Inferior parietal cortex (tissue), 1 donor: ENCODE measurements around the gene CLIC5.

ENCODE experiments used
- DNase-seq: peaks from one replicate; pipeline ENCODE4 v3.0.0-alpha.2; 2016; ENCODE audit errors: extremely low spot score

The CLIC5 gene

DNA sequence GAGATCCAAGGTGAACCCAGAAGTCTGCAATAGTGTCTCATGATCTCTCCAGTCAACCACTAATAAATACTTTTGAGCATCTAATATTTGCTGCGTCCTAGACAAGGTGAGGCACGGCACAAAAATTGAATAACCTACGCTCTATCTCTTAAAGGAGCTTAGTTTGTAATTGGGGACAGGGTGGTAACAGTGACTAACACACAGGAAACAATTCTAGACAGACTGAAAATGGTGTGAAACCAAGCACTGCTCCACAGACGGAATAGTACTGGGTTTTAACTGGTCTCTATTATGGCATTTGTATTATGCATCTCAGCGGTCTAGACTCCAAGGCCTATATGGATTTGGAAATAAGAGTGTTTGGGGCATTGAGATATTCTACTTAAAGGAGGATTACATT, 120.1 kb downstream of the CLIC5 start:
- DNase-seq: no peak

DNA sequence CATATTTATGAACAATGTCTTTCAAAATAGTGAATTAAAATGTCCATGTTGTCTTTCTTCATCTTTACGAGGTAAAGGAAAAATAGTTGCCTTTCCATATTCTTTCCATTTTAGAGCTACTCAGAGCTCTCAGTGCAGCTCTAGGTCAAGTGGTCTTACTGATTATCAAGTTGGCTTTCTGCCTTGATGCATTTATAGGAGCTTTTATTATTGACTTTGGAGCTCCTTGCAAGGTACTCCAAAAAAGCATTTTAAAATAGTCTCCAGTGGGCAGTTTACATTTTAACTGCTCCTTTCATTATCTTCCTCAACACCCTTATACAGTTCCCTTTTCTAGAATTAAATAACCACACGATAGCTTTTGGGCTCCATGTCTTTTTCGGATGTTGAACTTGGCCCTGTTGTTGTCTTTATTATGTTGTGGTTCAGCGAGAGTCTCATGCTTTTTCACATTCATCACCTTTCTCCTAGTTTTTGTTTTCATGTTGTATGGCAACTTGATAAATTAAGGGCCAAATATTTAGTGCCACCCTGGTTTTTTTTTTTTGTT, 122.9 kb downstream of the CLIC5 start:
- no peak for DNase-seq

DNA sequence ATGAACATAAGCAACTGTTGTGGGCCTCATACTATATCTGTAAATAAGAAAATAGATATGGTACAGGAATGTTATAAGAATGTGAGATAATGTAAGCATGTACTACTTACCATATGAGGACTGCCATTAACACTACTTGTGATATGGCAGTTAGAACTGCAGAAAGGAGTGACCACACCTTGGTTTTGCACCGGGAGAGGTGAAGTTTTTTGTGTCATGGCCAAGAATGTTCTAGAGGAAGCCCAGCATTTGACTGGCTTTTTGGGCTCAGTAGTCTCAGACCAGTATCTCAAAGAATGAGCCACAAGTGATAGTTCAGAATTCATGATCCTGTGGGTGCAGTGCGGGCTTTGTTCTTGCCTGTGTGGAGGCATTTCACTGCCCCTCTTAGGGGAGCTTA, 123.5 kb downstream of the CLIC5 start:
- DNase-seq: no peak

DNA sequence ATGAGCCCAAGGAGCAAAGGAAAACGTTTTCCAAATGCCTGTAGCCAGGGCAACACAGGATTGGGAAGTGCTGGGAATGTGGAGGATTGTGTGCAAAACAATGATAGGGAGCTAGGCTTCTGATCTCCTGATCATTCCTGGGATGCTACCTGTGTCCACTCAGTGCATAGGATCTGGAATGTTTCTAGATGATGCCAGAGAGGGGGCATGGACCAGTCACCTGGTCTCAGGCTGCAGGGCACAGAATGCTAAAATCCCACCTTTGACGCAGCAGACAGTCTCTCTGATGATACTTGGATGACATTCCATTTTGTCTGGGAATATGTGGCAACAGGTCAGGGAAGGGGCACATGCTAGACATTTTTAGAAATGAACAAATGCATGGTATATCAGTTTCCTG, 128.9 kb downstream of the CLIC5 start:
- no peak for DNase-seq

DNA sequence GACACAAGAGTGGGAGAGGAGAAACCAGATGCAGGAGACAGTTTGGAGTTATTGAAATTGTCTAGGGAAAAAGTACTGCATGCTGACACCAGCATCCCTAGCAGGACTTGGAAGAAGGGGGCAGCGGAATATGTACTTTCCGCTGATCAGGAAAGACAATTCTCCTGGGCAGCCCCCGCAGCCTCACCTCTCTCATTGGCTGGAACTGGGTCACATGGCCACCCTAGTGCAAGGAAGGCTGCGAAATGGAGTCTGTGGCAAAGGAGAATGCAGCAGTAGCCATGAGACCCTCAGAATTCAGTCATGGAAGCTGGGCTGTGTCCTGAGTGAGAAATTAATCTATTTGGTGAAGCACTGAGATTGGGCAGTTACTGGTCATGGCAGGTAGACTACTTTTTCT, 131.3 kb downstream of the CLIC5 start:
- no peak for DNase-seq

DNA sequence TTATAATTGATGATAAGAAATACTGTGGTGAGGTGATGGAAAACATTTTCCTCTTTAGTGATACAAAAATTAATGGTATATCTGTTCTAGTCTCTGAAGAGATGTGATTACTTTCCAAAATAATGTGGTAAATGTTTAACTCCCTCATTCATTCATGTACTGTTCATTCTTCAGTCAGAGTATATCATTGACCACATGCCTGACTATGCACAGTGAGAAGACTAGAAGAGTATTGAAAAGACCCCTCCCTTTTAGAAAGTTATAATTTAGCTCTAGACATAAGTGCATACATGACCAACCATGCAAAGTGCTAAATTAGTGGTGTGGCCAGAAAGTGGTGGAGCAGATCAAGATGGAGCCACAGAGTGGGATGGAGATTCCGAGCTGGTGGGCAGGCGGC, 133.0 kb downstream of the CLIC5 start:
- DNase-seq: no peak

DNA sequence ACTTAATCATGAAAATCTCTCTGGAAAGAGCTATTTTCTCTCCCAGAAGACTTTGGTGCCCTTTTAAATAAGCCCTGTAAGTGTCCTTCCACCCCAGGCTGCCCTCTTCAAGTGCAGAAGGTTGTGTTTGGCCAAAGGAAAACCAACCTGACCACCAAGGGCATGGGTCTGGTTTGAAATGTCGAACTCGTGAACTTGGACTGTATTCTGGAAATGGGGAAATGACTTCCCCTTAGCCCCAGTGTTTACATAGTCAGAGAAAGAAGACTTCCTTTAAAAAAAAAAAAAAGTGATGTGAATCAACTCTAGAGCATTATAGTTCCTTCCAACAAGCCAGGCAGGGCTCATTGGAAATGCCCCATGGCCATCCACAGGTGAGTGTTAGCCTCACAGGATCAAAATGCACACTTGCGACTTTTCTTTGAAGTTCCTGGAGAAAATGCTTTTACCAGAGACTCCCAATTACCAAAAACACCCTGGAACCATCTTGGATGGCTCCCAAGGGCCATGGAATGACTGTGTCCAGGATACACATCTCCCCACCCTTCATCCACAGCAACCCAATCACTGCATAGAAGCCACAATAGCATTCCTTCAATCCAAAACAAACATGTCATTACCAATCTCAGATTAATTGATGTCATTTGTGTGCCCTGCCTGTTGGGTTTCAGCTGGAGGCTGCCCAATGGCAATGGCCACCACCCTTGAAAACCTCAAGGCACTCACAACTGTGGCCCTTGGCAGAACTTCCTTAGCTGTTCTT, 133.8 kb downstream of the CLIC5 start:
- DNase-seq: no peak

DNA sequence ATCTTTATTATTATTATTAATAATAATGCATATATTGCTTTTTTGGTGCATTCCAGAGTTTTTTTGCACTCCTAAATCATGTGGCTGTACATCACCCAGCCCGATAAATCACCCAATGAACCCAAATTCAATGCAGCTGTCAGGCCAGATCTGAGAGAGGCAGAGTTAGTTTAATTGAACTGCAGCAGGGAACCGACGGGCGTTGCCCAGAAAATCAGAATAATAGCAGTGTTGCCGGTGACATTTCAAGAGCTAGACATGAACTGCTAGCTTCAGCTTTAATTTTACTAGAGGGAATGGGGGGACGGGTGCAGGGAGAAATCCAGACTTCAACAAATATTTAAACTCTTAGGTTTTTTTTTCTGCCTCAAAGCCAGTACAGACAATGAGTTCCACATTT, 135.0 kb downstream of the CLIC5 start:
- DNase-seq: no peak

DNA sequence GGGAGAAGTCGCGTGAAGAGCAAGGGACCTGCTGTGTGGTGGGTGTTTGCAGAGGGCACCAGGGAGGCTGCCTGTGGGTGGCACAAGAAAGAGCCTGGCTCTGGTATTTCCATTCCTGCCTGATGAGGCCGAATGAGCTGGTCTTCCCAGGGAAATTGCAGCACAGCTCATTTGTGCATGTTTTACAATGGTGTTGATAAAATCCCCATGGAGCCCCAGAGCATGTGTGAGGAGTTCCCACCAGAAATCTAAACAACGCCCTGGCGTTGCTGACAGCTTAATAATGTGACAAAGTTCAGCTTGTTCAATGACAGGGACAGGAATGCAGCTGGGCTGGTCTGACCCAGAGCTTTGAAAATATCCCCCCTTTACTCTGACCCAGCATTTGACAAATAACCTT, 135.5 kb downstream of the CLIC5 start:
- no peak for DNase-seq

DNA sequence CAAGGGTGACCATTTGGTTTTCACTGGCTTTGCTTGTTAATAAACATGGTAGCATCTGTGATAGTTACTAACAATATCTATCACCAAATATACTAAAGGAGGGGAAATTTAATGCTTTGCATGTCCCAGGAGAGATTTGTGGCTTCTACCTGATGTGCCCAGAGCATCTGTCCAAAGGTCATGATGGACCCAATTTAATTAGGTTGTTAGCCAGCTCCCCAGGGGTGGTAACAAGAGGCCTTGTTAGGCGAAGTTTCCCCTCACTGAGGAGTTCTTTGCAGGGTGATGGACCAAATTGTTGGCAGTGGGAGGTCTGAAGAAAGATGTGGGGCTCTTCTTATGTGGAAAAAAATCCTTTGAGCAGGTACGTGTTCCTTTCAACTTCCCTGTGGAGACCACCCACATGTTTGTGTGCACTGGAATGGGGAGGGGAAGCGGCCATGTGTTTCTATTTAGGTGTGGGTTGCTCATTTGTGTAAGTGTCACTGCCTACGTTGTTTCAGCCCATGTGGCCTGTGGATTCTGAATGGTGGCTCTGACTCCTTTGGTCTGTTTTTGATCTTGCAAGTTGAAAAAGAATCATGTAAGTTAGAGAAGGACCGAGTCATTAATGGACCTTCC, 137.6 kb downstream of the CLIC5 start:
- DNase-seq: no peak

DNA sequence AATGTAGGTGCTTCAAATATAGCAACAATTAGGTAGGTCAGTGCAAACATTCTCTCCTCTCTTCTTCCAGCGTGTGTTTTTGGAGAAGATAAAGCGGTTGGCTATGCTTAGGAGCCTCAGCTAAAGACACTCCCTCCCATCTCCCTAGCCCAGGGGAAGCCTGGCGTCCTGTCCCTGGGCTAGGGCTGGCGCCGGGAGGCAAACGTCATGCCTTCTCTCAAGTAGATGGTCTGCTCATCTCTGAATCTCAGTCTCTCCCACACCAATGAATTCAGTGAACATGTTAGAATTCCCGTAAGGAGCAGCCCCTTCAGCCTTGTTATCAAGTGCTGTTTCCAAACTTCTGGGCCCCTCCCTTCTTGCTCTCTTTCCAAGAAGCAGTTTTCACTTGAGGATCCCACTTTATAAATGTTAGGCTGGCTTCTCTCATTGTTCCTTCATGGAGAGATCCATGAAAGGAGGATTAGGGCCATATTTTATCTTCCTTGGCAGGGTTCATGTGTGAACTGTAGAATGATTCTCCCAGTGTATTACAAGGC, 142.8 kb downstream of the CLIC5 start:
- DNase-seq: no peak

DNA sequence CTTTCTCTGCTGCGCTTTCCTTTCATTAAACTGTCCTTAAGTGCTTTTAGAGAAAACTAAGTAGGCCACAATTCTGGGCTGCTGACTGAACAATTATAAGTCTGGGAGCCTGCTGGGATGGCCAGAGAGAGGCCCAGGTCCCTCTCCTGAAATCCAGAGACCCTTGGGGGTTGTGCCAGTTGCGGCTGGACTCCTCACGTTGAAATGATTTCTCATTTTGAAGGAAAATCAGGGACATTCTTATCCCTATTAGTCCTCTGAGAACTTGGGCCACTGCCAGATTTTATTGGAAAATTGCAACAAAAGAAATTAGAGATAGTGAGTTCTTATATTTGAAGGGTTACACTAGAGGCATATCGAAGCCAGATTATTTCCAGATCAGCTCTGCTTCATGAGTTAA, 145.1 kb downstream of the CLIC5 start:
- no peak for DNase-seq

DNA sequence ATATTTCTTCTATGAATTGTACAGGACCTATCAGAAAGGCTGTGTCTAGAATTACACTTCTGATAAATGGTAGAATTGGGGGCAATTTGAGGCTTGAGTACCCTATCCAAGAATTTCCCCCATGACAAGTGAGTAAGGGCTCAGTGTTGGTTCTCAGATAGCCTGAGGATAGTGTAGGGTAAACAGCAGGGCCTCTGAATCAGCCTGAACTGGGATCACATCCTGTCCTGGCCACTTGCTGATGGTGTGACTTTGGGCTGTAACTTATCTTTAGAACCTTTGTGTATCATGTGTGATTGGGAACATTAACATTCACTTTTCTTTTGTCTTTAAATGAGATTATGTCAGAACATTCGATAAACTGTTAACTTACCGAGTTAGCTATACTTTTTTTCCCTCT, 151.0 kb downstream of the CLIC5 start:
- DNase-seq: no peak

DNA sequence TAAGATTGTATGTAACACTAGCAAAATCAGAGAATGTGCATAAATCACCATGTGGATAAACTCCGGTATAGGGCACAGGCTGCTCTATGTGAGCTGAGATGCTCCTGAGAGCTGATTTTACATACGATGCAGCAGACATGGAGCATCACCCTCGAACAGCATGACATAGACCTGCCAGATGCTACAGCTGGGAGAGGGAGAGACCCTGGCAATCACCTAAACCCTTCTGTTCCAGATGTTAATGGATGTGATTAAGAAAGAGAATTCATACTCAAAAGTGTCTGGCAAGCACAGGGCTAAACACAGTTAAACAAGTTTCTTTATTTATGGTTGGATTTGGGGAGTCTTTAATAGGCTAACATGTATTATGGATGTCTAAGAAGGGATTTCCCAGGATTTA, 157.0 kb downstream of the CLIC5 start:
- no peak for DNase-seq

DNA sequence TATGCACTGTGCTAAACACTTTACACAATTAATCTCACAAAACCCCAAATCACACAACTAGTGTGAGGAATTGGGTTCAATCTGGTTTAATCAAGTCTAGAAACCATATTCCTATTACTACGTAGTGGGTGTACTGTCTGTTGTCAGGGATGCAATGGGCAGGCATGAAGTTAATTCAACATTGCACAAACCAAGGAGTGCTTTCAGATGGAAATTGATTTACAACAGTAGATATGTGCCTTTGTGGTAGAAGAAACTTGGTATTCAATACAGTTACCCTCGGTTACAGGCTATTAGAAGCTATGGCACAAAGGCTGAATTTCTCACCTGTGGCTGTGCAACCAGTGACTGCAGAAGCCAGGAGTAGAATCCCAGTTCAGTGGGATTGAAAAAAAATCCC, 157.8 kb downstream of the CLIC5 start:
- DNase-seq: no peak

DNA sequence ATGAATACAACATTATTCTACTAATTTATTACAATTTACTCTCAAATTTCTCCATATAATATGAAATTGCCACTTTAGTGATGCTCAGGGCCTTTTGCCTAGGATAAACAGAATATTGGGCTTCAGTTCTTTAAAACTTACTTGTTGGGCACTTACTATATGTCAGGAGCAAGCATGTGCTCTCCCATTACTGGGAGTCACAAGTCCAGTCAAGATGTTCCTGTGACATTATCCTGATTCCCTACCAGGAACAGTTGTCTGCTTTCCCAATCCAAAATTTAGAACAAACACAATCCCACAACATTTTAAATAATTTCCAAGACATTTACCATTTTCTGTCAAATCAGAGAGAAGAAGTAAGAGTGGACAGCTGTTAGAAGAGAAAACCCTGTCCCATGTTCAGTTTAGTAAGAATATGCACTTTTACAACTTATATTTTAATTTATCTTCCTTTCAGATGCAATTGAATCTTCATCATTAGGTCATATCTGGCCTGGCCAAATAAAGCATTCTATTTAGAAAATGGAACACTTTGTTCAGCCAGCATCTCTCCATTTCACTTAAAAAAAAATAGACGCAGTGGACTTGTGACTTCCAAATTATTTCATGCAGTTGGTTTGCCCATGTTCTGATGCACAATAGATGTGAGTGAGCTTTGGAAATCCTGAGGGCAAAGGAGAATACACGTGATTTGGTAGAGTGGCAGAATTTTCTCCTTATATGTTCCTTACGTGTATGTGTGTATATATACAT, 159.8 kb downstream of the CLIC5 start:
- no peak for DNase-seq

DNA sequence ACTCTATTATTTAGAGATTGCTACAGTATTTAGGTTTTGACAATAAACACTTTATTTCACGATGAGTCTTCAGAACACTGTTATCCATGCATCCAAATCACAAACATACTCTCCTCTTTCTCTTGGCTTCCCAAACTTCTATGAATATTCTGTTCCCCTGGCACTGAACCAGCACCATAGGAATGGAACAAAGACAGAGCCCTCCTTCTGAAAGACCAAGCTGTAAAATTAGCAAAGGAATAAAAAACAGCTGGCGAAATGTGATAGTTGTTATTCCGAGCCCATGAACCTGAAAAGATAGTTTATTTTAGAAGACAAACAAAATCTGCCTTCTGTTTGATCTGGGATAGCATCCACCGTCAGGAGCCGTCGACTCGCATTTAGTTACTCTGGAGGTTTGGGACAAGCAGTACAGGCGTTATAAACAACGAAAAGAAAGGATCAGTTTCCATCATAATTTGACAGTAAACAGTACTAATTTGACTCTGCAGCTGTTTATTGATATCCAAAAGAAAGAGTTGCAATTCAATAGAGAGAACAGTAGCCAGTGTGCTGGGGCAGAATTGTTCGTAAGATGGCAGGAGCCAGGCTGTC, 161.4 kb downstream of the CLIC5 start:
- no peak for DNase-seq

DNA sequence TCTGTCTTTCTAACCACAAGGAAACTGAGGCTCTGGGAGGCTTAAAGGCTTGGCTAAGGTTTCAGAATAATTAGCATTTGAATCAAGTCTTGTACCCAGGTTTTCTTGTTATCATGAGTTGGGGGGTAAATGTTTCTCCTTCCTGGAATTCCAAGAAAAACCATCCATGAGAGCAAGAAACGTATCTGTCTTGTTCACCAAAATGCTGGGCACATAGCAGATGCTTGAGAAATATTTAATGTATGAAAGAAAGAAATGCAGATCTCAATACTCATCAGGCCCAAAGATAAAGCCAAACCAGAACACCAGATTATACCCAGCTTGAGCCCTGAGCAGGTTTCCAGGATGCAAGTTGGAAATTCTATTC, 164.6 kb downstream of the CLIC5 start:
- no peak for DNase-seq

DNA sequence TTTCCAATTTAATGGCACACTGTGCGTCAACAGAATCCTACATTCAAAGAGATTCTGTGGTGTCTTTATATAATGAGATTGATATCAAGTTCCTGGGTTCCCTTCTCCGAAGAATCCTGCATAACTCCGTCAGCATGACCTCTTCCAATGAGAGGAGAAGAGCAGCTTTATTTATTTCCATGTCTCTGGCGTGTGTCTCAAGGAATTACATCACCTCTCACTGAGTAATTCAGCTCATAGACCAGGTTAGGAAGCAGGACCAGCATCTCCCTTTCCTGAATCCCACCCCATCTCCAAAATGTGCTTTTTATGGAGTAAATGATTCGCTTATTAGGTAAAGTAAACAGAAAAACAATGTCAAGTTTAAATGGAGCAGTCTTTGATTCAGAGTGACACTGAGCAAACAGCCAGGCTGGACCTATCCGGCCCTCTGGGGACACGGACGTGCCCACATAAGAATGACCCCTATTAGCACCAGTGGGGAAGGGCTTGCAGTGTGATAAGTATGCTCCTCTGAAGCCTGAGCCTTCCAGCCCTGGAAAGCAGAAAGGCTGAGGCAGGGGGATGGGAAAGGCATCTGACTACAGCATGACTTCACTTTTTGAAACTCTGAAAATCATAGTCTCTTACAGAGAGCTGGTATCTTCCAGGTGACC, 165.2 kb downstream of the CLIC5 start:
- DNase-seq: no peak

DNA sequence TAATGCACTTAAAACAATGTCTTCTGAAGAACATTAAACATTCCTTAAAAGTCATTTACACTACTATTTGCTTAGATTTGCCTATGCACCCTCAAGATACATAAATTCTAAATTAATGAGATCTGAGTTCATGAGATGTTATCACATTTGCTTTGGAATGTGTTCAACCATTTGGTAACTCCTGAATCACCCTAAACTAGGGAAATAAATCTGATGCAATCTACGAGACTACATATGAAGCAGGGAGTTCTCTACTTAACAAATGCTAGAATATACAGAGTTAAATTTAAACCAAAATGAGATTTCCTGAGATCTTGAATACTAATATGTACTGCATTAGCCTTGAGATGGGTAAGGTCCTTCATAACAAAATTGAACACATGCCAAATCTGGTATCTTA, 170.1 kb downstream of the CLIC5 start:
- DNase-seq: no peak

DNA sequence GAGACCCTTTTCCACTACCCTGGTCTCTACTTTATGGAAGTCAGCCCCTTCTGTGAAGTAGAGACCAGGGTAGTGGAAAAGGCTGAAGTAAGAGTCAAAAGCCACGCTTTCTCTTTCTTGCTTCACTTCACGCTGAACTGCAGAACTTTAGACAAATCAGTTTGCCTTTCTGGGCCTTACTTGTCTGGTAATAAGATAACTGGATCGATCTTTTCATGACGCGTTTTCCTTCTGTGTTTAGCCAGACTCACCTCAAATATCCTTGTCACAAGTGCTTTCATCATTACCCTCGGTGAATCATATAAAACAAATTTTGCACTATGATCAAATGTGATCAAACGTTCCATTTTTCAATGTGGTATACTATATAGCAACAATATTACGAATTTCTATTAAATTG, 170.7 kb downstream of the CLIC5 start:
- no peak for DNase-seq
